GM10248 (cell line): ENCODE measurements around the gene THAP4.

Experiments used
- CTCF ChIA-PET: fragments of 300-600 bp; sonication (Branson Sonifier 250); formaldehyde crosslinking; extraction: SDS; loops from one replicate; lab custom pipeline; 2021; ENCODE audit warnings: antibody characterized with exemption; lab: Yijun Ruan, JAX
- POLR2A ChIA-PET: fragments of 350-650 bp; sonication (Branson Sonifier 250); formaldehyde crosslinking; extraction: SDS; loops from one replicate; lab custom pipeline; 2020; ENCODE audit warnings: antibody characterized with exemption; lab: Yijun Ruan, JAX
- DNase-seq: peaks from one replicate; pipeline ENCODE4 v3.0.0; 2012; ENCODE audit errors: extremely low spot score
- CTCF ChIP-seq: IDR thresholded peaks from 2 replicates; pipeline ENCODE4 v1.5.1; 2012; ENCODE audit warnings: mild to moderate bottlenecking, low read depth; ENCODE audit errors: extremely low read depth, missing control alignments, control extremely low read depth

THAP4 gene

GRCh38 chr2:241607162-241607885 is 29.6 kb downstream of the THAP4 start:
- TF ChIP-seq CTCF = no peak
- POLR2A ChIA-PET = no interaction called here
- CTCF ChIA-PET = interaction anchor here (1.3 to 2.6 kb wide), 2 partner anchors 8 to 12 kb away, joined by 4 to 12 read pairs; no protein-coding TSS in a partner anchor
- no peak for DNase-seq

GRCh38 chr2:241606186-241606585 is 30.8 kb downstream of the THAP4 start:
- ChIA-PET POLR2A (no interaction called here), CTCF (interaction anchor here (1.3 to 1.5 kb wide), 2 partner anchors 9 to 14 kb away, joined by 3 to 4 read pairs; no protein-coding TSS in a partner anchor)
- no peak for TF ChIP-seq CTCF
- no peak for DNase-seq

GRCh38 chr2:241603686-241604085 is 33.3 kb downstream of the THAP4 start:
- no peak for DNase-seq
- CTCF ChIA-PET = interaction anchor here (1.4 kb wide), 1 partner anchor 10 kb away, joined by 3 read pairs; no protein-coding TSS in a partner anchor
- TF ChIP-seq CTCF = no peak
- POLR2A ChIA-PET = no interaction called here

- CTCF ChIA-PET = interaction anchor here (1.4 kb wide), 1 partner anchor 9 kb away, joined by 3 read pairs; no protein-coding TSS in a partner anchor
- POLR2A ChIA-PET = no interaction called here
- TF ChIP-seq CTCF = no peak
- DNase-seq = no peak
Observed at GRCh38 chr2:241602720-241603119, 34.2 kb downstream of the THAP4 start.

GRCh38 chr2:241601841-241602240 is 35.1 kb downstream of the THAP4 start:
- TF ChIP-seq CTCF = no peak
- POLR2A ChIA-PET = no interaction called here
- CTCF ChIA-PET = no interaction called here
- no peak for DNase-seq

- ChIA-PET POLR2A (no interaction called here), CTCF (interaction anchor here (2.8 kb wide), 1 partner anchor 9 kb away, joined by 12 read pairs; no protein-coding TSS in a partner anchor)
- DNase-seq = no peak
- no peak for TF ChIP-seq CTCF
Observed at GRCh38 chr2:241599615-241600014, 37.3 kb downstream of the THAP4 start.
